Activated CD8-positive, alpha-beta T cell treated with anti-CD3 and anti-CD28 coated beads for 36 hours (primary cell): ENCODE measurements around the gene SETBP1. TPM values are rescaled to one million over a fixed set of nuclear protein-coding genes. Genes with fewer than 3 reads are reported as not detected.

Source experiments
- ATAC-seq: fragments of 200-7000 bp; cut with Tn5 transposase; one replicate; pipeline ENCODE4 v1.10.0; 2021; ENCODE audit warnings: mild to moderate bottlenecking, moderate library complexity
- CTCF ChIA-PET: fragments of 350-600 bp; sonication (Branson Sonifier 250); formaldehyde crosslinking; loops from one replicate; lab custom pipeline; 2021; ENCODE audit warnings: antibody characterized with exemption; lab: Charles Lee
- POLR2A ChIA-PET: fragments of 350-600 bp; sonication (Branson Sonifier 250); formaldehyde crosslinking; loops from one replicate; lab custom pipeline; 2021; ENCODE audit warnings: antibody characterized with exemption; lab: Charles Lee
- DNase-seq: peaks from one replicate; pipeline ENCODE4 v3.0.0-alpha.2; 2020
- H3K27ac Mint-ChIP-seq: one replicate; pipeline ENCODE4 v1.8.0; 2021; ENCODE audit warnings: mild to moderate bottlenecking, mixed read lengths
- H3K27me3 Mint-ChIP-seq: one replicate; pipeline ENCODE4 v1.8.0; 2021; ENCODE audit warnings: mixed read lengths
- H3K36me3 Mint-ChIP-seq: one replicate; pipeline ENCODE4 v1.8.0; 2021; ENCODE audit warnings: low read depth, mixed read lengths
- H3K4me1 Mint-ChIP-seq: one replicate; pipeline ENCODE4 v1.8.0; 2021; ENCODE audit warnings: low read depth, mixed read lengths
- H3K4me3 Mint-ChIP-seq: one replicate; pipeline ENCODE4 v1.8.0; 2021; ENCODE audit warnings: mild to moderate bottlenecking, moderate library complexity, mixed read lengths
- H3K9me3 Mint-ChIP-seq: one replicate; pipeline ENCODE4 v1.8.0; 2021; ENCODE audit warnings: mixed read lengths
- CTCF ChIP-seq: fragments of 200-600 bp; IDR thresholded peaks from one replicate; pipeline ENCODE4 v1.8.0; 2022; ENCODE audit warnings: antibody characterized with exemption, mild to moderate bottlenecking
- intact Hi-C: fragments of 100-400 bp; cut with micrococcal nuclease; formaldehyde crosslinking; loops from one replicate; pipeline ENCODE4 v1.10.0; 2022
- total RNA-seq, 2 experiments: library from RNA; stranded (reverse); gene quantifications; one replicate each; pipeline ENCODE4 v1.2.3, GENCODE V29; 2021

The SETBP1 gene
- total RNA-seq, 2 experiments from 2014 or later = 10.2 to 10.4 TPM

- Mint-ChIP-seq H3K36me3 (no peaks in the 10 kb centered on the region), H3K9me3 (peaks cover 2% of the 10 kb centered on the region), H3K27me3 (no peaks in the 10 kb centered on the region), H3K4me3 (no peak overlapping the region), H3K4me1 (peaks cover 4% of the 10 kb centered on the region), H3K27ac (no peak overlapping the region)
- CTCF ChIA-PET = no interaction called here
- POLR2A ChIA-PET = no interaction called here
- intact Hi-C loops = no loop called here
- TF ChIP-seq CTCF = no peak
- ATAC-seq (no peak), DNase-seq (no peak)
Observed at GRCh38 chr18:45063246-45064038, 382.8 kb downstream of the SETBP1 start.

DNA sequence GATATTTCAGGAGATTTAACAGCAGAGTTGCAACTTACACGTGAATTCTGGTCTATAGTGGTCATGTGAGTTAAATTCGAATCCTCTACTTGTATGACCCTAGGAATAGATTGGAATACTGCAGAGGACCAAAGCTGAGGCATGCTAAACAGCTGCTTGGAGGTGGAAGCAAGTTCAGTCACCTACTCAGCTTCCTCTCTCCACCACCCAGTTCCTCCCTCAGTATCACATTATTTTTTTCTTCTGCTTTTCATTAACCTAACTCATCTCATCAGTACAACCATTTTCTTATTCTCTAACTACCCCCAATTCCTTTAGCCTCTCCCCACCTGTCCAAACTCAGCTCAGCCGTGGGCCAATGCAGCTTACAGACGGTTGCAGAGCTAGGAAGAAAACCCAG, 385.5 kb downstream of the SETBP1 start:
- H3K36me3 Mint-ChIP-seq = no peaks in the 10 kb centered on the region
- intact Hi-C loops = no loop called here
- no peak for TF ChIP-seq CTCF
- ChIA-PET CTCF (interaction anchor here (1.3 kb wide), 1 partner anchor 147 kb away, joined by 3 read pairs; no protein-coding TSS in a partner anchor), POLR2A (no interaction called here)
- H3K27me3 Mint-ChIP-seq = no peaks in the 10 kb centered on the region
- no peak overlapping the region for H3K27ac Mint-ChIP-seq
- H3K4me1 Mint-ChIP-seq = peaks cover 4% of the 10 kb centered on the region
- DNase-seq = no peak
- no peak overlapping the region for H3K4me3 Mint-ChIP-seq
- ATAC-seq = no peak
- peaks cover 2% of the 10 kb centered on the region for H3K9me3 Mint-ChIP-seq

DNA sequence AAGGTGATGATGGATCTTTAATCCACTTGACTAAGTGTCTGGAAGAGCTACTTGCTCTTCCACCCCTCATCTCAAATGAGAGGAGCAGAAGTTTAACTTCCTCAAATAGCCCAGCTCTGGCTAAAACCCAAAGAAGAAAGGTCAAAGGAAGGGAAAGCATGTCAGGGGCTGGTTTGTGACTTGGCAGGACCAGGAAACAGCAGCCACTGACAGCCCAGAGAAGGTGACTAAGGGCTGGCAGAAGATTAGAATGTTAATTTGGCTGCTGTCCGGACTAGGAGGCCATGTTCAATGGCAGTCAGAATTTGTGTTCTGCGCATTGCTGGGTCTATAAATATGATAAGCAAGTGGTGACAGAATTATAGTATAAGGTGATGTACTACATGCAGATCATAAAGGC, 386.2 kb downstream of the SETBP1 start:
- H3K9me3 Mint-ChIP-seq = peaks cover 2% of the 10 kb centered on the region
- no peak overlapping the region for H3K4me3 Mint-ChIP-seq
- intact Hi-C loops = no loop called here
- ChIA-PET CTCF (no interaction called here), POLR2A (no interaction called here)
- H3K36me3 Mint-ChIP-seq = no peaks in the 10 kb centered on the region
- H3K4me1 Mint-ChIP-seq = peaks cover 4% of the 10 kb centered on the region
- DNase-seq (no peak), ATAC-seq (no peak)
- H3K27me3 Mint-ChIP-seq = peaks cover 2% of the 10 kb centered on the region
- no peak for TF ChIP-seq CTCF
- H3K27ac Mint-ChIP-seq = no peak overlapping the region

DNA sequence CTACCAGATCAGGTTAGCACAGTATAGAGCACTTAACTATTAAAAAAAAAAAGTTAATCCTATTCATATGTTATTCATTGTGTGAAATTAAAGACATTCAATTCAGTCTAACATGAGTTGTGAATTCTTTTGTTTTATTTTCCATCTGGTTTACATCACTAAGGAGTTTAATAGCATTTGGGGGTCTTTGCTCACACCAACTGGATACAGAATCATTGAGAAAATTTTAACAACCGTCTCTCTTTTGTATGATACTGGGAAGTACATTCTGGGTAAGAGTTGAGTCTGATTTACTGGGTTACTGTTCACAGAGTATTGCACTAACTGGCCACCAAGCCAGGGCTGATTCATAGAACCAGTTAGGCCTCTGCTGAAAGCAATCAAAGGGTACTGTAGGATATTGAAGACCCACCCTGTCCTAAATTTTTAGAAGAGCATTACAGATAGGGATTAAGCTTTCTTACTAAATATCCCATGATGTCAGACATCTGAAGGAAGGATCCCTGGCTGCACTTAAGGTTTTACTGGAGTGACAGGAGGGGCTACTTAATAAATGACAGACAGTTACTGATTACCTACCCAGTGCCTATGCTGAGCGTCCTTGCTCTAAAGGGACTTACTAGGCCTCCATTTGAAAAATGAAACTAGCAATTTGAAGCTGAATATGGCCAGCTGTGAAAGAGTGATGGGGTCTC, 387.9 kb downstream of the SETBP1 start:
- intact Hi-C loops = no loop called here
- H3K4me3 Mint-ChIP-seq = no peak overlapping the region
- ChIA-PET CTCF (no interaction called here), POLR2A (no interaction called here)
- no peak for ATAC-seq
- peaks cover 2% of the 10 kb centered on the region for H3K27me3 Mint-ChIP-seq
- no peak for TF ChIP-seq CTCF
- H3K4me1 Mint-ChIP-seq = peaks cover 4% of the 10 kb centered on the region
- H3K27ac Mint-ChIP-seq = no peak overlapping the region
- H3K9me3 Mint-ChIP-seq = peaks cover 2% of the 10 kb centered on the region
- no peaks in the 10 kb centered on the region for H3K36me3 Mint-ChIP-seq
- DNase-seq = no peak

- Mint-ChIP-seq H3K27ac (no peak overlapping the region), H3K27me3 (peaks cover 2% of the 10 kb centered on the region), H3K4me3 (no peak overlapping the region), H3K36me3 (no peaks in the 10 kb centered on the region), H3K9me3 (no peaks in the 10 kb centered on the region), H3K4me1 (peaks cover 4% of the 10 kb centered on the region)
- ATAC-seq (no peak), DNase-seq (no peak)
- intact Hi-C loops = no loop called here
- ChIA-PET CTCF (no interaction called here), POLR2A (no interaction called here)
- TF ChIP-seq CTCF = no peak
Observed at GRCh38 chr18:45069546-45069945, 388.9 kb downstream of the SETBP1 start.
